Caco-2 (cell line): ENCODE measurements around the gene LEKR1. TPM values are rescaled to one million over a fixed set of nuclear protein-coding genes. Genes with fewer than 3 reads are reported as not detected.

Source experiments
- BruUV-seq: library from RNA; stranded (reverse); fragments of 400-500 nt; replicated peaks from 2 replicates; lab custom pipeline; 2021; lab: Mats Ljungman, UMichigan
- CTCF ChIA-PET: fragments of 300-600 bp; sonication (Branson Sonifier 250); formaldehyde crosslinking; loops from one replicate; lab custom pipeline; 2022; ENCODE audit warnings: antibody characterized with exemption; lab: Charles Lee
- POLR2A ChIA-PET: fragments of 300-600 bp; sonication (Branson Sonifier 250); formaldehyde crosslinking; loops from one replicate; lab custom pipeline; 2022; ENCODE audit warnings: antibody characterized with exemption; lab: Charles Lee
- DNase-seq, 2 experiments: peaks; one replicate each; pipeline versions ENCODE4 v3.0.0 to v3.0.0-alpha.2; 2020 to 2022
- H3K27me3 ChIP-seq: replicated peaks from 2 replicates; pipeline ENCODE4 v1.6.0; 2011; ENCODE audit warnings: low read length; ENCODE audit not compliant: control insufficient read depth, insufficient read depth
- H3K36me3 ChIP-seq: 2 replicates; pipeline ENCODE4 v1.5.1; 2011; ENCODE audit warnings: low read length; ENCODE audit not compliant: control insufficient read depth, insufficient read depth
- H3K4me1 ChIP-seq: fragments of 250-450 bp; sonication (Bioruptor Pico); 2 replicates; pipeline ENCODE4 v1.5.1; 2020; ENCODE audit warnings: mild to moderate bottlenecking
- H3K4me3 ChIP-seq: 2 replicates; pipeline ENCODE4 v1.5.1; 2011; ENCODE audit warnings: low read depth, mild to moderate bottlenecking, control low read depth, low read length
- H3K9me3 ChIP-seq: fragments of 250-450 bp; sonication (Bioruptor Pico); 2 replicates; pipeline ENCODE4 v1.5.1; 2020; ENCODE audit warnings: mild to moderate bottlenecking, moderate library complexity
- H3K27ac Mint-ChIP-seq: one replicate; pipeline ENCODE4 v1.8.0; 2022; ENCODE audit warnings: mixed read lengths; ENCODE audit not compliant: unreplicated experiment
- H3K27me3 Mint-ChIP-seq: one replicate; pipeline ENCODE4 v1.8.0; 2022; ENCODE audit warnings: mixed read lengths; ENCODE audit not compliant: insufficient read depth, unreplicated experiment
- H3K36me3 Mint-ChIP-seq: one replicate; pipeline ENCODE4 v1.8.0; 2022; ENCODE audit warnings: mild to moderate bottlenecking, mixed read lengths; ENCODE audit not compliant: insufficient read depth, unreplicated experiment
- H3K4me1 Mint-ChIP-seq: one replicate; pipeline ENCODE4 v1.8.0; 2022; ENCODE audit warnings: low read depth, mixed read lengths; ENCODE audit not compliant: unreplicated experiment
- H3K4me3 Mint-ChIP-seq: one replicate; pipeline ENCODE4 v1.8.0; 2022; ENCODE audit warnings: mild to moderate bottlenecking, moderate library complexity, mixed read lengths; ENCODE audit not compliant: unreplicated experiment
- H3K9me3 Mint-ChIP-seq: one replicate; pipeline ENCODE4 v1.8.0; 2022; ENCODE audit warnings: mixed read lengths; ENCODE audit not compliant: unreplicated experiment
- intact Hi-C: fragments of 100-400 bp; cut with micrococcal nuclease; formaldehyde crosslinking; loops from one replicate; pipeline ENCODE4 v1.10.0; 2022; ENCODE audit not compliant: unreplicated experiment
- total RNA-seq: library from RNA; stranded (reverse); gene quantifications from 2 replicates; pipeline ENCODE4 v1.2.3, GENCODE V29; 2022
- TF ChIP-seq, protein P1 (sequence below), 2 experiments: fragments of 200-600 bp in 1 of 2; IDR thresholded peaks; 1 replicate in 1 of 2; 2 replicates in 1 of 2; pipeline versions ENCODE4 v1.5.1 to v1.8.0; 2011 to 2022; ENCODE audit warnings: antibody characterized with exemption in 1 of 2, control low read depth in 1 of 2, inconsistent platforms in 1 of 2, low read depth in 1 of 2, low read length in 1 of 2, mild to moderate bottlenecking in 1 of 2, moderate library complexity in 1 of 2; ENCODE audit not compliant: insufficient read depth in 1 of 2, severe bottlenecking in 1 of 2, unreplicated experiment in 1 of 2

Gene LEKR1
- total RNA-seq, 1 experiment from 2014 or later = 1.6 TPM

DNA sequence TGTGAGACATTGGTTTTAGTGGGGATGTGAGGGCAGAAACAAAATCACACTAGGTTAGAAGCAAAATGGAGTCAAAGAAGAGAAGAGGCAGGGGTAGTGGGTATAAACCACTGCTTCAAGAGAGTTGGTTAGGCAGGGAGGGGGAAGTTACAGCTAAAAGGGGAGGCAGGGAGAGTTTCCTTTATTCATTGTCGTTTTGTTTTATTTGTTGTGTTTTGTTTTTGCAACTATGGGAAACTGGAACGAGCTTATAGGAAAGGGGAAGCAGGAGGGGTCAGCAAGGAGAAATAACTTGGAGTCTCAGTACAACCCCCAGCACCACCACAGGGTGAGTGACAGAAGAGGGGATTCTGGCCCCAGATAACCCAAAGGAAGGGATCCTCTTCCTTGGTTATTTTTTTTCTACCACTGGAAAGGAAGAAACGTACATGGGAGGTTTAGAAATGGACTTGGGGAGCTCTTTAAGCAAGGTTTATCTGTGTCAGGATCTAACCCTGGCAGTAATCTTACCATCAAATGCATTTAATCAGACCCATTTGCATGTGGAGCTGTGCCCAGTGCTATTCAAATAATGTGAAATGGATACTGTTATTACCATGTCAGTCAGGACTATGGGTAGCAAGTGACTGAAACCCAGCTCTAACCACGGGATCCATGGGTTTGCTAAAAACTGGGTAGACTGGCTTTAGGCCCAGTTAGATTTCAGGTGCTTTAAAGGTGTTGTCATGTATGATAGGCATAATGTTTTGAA, 265.1 kb downstream of the LEKR1 start:
- no TSS peak for BruUV-seq
- H3K4me1 ChIP-seq = peaks cover 26% of the 10 kb centered on the region
- H3K27ac Mint-ChIP-seq = no peak overlapping the region

GRCh38 chr3:157092230-157092629, 266.1 kb downstream of the LEKR1 start:
- BruUV-seq = no TSS peak
- Histone ChIP-seq H3K9me3 (no peaks in the 10 kb centered on the region), H3K36me3 (no peaks in the 10 kb centered on the region), H3K4me3 (no peak overlapping the region), H3K4me1 (peaks cover 22% of the 10 kb centered on the region), H3K27me3 (no peaks in the 10 kb centered on the region)
- ChIA-PET POLR2A (no interaction called here), CTCF (interaction anchor here (0.6 kb wide), 1 partner anchor 13 kb away, joined by 3 read pairs; no protein-coding TSS in a partner anchor)
- Mint-ChIP-seq H3K36me3 (peaks cover 13% of the 10 kb centered on the region), H3K4me3 (no peak overlapping the region), H3K27me3 (no peaks in the 10 kb centered on the region), H3K4me1 (peaks cover 26% of the 10 kb centered on the region), H3K9me3 (no peaks in the 10 kb centered on the region), H3K27ac (no peak overlapping the region)
- intact Hi-C loops = no loop called here
- TF ChIP-seq, protein P1, sequence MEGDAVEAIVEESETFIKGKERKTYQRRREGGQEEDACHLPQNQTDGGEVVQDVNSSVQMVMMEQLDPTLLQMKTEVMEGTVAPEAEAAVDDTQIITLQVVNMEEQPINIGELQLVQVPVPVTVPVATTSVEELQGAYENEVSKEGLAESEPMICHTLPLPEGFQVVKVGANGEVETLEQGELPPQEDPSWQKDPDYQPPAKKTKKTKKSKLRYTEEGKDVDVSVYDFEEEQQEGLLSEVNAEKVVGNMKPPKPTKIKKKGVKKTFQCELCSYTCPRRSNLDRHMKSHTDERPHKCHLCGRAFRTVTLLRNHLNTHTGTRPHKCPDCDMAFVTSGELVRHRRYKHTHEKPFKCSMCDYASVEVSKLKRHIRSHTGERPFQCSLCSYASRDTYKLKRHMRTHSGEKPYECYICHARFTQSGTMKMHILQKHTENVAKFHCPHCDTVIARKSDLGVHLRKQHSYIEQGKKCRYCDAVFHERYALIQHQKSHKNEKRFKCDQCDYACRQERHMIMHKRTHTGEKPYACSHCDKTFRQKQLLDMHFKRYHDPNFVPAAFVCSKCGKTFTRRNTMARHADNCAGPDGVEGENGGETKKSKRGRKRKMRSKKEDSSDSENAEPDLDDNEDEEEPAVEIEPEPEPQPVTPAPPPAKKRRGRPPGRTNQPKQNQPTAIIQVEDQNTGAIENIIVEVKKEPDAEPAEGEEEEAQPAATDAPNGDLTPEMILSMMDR (IDR thresholded peaks at IDR 0.05; ENCODE audit: insufficient read depth in 1 of 2, low read depth in 1 of 2, low read length in 1 of 2, severe bottlenecking in 1 of 2, unreplicated experiment in 1 of 2) = no peak
- no peak for DNase-seq

More for the DNA sequence above, 265.1 kb downstream of the LEKR1 start:
- TF ChIP-seq, protein P1 (IDR thresholded peaks at IDR 0.05; ENCODE audit: insufficient read depth in 1 of 2, low read depth in 1 of 2, low read length in 1 of 2, severe bottlenecking in 1 of 2, unreplicated experiment in 1 of 2) = no peak
- Histone ChIP-seq H3K36me3 (no peaks in the 10 kb centered on the region), H3K9me3 (no peaks in the 10 kb centered on the region), H3K27me3 (no peaks in the 10 kb centered on the region), H3K4me3 (no peak overlapping the region)
- no peaks in the 10 kb centered on the region for H3K9me3 Mint-ChIP-seq
- no peak for DNase-seq
- ChIA-PET CTCF (interaction anchor here (0.6 kb wide), 1 partner anchor 10 kb away, joined by 3 read pairs; no protein-coding TSS in a partner anchor), POLR2A (no interaction called here)
- peaks cover 26% of the 10 kb centered on the region for H3K4me1 Mint-ChIP-seq
- H3K4me3 Mint-ChIP-seq = no peak overlapping the region
- H3K36me3 Mint-ChIP-seq = peaks cover 13% of the 10 kb centered on the region
- H3K27me3 Mint-ChIP-seq = no peaks in the 10 kb centered on the region
- intact Hi-C loops = no loop called here

DNA sequence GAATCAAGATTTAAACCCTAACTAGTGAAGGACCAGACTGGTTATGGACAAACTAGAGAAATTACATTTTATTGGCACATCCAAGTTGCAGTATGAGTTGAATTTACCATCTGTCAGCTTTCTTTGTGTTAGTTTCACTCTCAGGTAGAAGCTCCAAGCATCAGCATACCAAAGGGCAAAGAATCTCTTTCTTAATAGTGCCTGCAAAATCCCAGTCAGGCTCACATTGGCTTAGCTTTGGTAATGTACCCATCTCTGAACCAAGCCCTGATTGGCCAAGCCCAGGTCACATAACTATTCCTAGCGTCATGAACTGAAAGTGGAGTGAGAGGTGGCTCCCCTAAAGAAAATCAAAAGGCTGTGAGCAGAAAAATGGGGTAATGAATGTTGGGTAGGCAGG, 266.9 kb downstream of the LEKR1 start:
- DNase-seq = no peak
- no peak overlapping the region for H3K27ac Mint-ChIP-seq
- CTCF ChIA-PET = no interaction called here
- Histone ChIP-seq H3K9me3 (no peaks in the 10 kb centered on the region), H3K36me3 (no peaks in the 10 kb centered on the region), H3K4me1 (peaks cover 13% of the 10 kb centered on the region), H3K4me3 (no peak overlapping the region), H3K27me3 (no peaks in the 10 kb centered on the region)
- TF ChIP-seq, protein P1 (IDR thresholded peaks at IDR 0.05; ENCODE audit: insufficient read depth in 1 of 2, low read depth in 1 of 2, low read length in 1 of 2, severe bottlenecking in 1 of 2, unreplicated experiment in 1 of 2) = no peak
- no peak overlapping the region for H3K4me3 Mint-ChIP-seq
- H3K9me3 Mint-ChIP-seq = no peaks in the 10 kb centered on the region
- BruUV-seq = no TSS peak
- intact Hi-C loops = no loop called here
- H3K27me3 Mint-ChIP-seq = no peaks in the 10 kb centered on the region
- H3K4me1 Mint-ChIP-seq = peaks cover 17% of the 10 kb centered on the region
- peaks cover 13% of the 10 kb centered on the region for H3K36me3 Mint-ChIP-seq
- POLR2A ChIA-PET = no interaction called here
